OCI-LY7 (cell line): ENCODE measurements around the gene HACD2.

ENCODE experiments used
- CTCF ChIP-seq: fragments of 200-600 bp; sonication (generic); conservative IDR thresholded peaks from 2 replicates; pipeline ENCODE4 v1.5.1; 2014; ENCODE audit warnings: mild to moderate bottlenecking, antibody characterized with exemption, low read length, moderate library complexity, mixed read lengths
- EZH2phosphoT487 ChIP-seq: fragments of 200-600 bp; sonication (generic); IDR thresholded peaks from 2 replicates; pipeline ENCODE4 v1.6.1; 2018; ENCODE audit warnings: low read depth, borderline replicate concordance, mild to moderate bottlenecking, mixed run types, antibody characterized with exemption, low read length, moderate library complexity, mixed read lengths

GRCh38 chr3:123564056-123564455 is 20.8 kb downstream of the HACD2 start:
- TF ChIP-seq CTCF, result no peak
- TF ChIP-seq EZH2phosphoT487, result no peak
